IPS DF 19.7 (cell line): ENCODE data around the gene HMHB1.
"Not testable (repeated sequence)": the region's sequence is repeated elsewhere in the genome, so short reads cannot be mapped to it uniquely, and the experiment has no call there.

Source experiments
- DNase-seq: peaks from one replicate; pipeline ENCODE4 v3.0.0-alpha.2; 2013; ENCODE audit warnings: low read depth, low spot score

Gene HMHB1

DNA sequence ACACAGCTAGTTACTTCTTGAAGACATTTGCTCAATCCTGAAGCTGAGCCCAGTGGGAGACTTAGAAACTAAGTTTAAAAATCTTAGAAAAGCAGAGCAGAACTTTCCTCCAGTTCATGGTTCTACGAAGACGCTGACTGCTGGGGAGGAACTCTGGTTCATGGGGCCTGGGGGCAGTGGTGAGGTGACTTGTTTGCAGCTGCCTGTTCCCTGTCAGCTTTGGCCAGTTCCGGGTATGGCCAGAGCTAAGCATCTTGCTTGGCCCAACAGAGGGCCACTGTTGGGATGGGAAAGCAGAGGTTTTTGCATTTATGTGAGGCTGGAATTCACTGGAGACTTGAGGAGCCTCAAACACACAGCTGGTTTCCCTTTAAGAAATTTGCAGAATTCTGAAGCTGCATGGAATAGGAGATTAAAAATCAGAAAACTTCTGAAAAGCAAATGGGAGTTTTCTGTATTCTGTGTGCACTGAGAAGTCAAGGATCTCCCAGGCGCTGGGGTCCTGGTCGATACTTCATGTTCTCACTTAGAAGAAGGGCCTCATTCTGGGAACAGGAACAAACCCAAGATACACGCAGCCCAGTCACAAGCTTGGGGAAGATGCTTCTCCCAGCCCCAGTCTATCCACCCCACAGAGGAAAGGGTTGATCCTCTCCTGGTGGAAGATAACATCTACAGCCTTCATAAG lies 10.6 kb upstream of the HMHB1 start:
- no peak for DNase-seq

DNA sequence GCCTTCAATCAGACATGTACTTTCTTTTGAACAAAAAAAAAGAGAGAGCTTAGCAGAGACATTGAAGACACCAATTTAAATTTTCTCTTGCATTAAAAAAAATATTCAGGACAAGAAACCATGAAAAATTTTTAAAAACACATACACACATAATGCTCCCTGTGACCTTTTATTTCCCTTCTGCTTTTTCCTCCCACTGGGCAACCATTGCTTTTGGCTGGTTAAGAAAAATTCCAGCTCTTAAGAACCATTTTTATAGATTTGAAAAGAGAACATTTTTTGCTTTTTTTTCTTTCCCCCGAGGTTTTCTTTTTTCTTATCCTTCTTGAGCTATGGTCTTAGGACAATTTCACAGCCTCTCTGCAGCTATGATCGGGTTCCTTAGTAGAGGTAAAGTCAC lies 6.1 kb upstream of the HMHB1 start:
- DNase-seq, result no peak

DNA sequence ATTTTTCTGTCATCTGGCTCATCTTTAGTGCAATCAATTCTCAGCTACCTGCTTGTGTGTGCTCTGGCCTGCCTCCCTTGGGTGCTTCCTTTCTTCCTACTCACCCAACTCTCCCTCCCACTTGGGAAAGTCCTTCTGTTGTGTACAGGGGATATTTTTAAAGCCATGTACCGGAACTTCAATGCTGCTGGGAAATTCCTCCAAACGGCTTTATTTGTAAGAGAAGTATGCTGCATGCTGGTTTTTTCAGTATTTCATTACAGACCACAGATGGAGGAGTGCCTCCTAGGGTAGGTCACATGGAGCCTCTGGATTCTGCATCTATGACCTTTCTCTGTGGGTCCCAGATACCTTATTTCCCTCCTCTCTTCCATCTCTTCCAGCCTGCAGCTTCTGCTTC lies 5.4 kb upstream of the HMHB1 start:
- no peak for DNase-seq

DNA sequence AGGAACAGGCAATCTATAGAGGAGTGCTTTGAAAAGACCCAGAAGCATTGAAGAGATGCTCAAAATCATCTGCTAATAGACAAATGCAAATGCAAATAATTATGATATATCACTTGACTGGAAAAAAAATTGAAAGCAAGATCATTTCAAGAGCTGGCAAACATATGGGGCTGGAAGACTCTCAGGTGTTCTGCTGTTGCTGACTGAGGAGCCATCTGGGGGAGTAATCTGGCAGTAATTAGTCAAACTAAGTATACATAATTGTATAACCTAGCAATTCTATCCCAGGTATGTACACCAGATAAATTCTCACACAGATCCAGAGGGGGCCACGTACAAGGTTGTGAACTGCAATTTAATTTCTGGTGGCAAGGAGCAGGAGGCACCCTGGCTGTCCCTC lies 4.6 kb upstream of the HMHB1 start:
- no peak for DNase-seq

DNA sequence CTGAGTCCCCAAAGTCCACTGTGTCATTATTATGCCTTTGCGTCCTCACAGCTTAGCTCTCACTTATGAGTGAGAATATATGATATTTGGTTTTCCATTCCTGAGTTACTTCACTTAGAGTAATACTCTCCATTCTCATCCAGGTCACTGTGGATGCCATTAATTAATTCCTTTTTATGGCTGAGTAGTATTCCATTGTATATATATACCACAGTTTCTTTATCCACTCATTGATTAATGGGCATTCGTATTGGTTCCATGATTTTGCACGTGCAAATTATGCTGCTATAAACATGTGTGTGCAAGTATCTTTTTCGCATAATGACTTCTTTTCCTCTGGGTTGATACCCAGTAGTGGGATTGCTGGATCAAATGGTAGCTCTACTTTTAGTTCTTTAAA lies 4.4 kb downstream of the HMHB1 start:
- DNase-seq, result not testable (repeated sequence)

DNA sequence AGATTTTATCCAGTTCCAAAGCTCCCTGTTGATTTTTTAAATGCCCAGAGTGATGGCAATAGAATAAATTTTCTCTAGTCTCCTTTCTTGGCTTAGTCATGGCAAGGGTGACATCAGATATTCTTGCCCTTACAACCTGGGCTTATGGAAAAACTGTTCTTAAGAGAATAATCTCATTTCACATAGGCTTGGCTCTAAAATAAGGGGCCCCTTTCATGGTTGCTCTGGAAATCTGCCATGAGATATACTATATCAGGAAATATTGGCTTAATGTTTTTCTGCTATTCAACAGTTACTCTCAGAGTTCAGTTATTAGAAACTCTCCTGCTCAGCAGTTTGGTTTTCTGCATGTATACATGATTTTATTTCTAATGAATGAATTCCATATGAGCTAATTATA lies 7.8 kb downstream of the HMHB1 start:
- DNase-seq, result no peak

DNA sequence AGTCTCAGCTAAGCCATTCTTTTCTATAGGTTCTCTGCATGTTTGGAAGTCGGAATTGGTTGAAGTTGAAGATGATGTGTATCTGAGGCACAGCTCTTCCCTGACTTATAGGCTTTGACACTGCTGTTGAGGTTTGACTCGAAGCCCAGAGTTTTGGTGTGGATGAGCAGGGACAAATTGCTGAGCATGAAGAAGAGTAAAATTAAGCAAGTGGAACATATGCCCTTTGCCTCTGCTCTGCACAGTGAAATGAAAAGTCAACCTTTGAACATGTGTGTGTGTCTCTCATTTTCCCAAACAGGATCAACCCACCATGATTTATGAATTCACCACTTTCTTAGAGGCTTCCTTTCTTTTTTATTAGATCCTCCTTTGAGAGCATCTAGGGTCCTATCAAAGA lies 8.5 kb downstream of the HMHB1 start:
- no peak for DNase-seq

DNA sequence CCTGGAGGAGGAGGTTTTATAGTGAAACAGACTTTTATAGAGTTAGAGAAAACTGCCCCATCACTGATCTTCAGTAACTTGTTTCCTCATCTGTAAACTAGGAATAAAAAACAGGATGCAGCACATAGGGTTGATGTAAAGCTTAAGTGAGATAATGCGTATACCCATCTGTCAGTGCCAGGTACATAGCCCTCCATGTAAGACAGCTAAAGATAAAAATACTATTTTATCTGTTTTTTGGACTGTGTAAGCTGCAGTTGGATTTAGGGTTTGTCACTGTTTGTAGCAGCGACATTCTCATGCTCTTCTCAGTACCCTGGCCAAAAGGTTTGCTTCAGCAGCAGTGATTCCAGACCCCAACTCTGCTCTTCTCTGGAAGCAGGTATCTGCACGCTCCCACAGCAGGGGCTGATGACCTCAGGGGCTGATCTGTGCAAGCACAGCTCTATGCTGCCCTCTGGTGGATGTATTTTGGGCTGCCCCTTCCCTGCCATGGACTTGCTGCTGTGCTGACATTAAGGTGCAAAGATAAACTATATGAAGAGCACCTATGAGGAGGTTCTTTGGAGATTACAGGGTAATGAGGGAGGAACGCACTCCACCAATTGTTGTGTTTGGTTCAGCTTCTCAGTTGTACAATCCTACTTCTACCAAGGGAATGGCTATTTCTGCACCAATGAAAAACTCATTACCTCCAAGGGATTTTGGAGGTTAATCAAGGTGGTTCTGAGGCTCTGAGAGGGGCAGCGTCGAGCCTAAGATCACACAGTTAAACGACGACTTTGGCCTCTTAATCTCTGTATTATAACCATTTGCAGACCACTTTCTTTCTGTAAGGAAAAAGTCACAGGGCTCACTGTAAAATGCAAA lies 13.1 kb downstream of the HMHB1 start:
- DNase-seq, result peak; percentile 9

DNA sequence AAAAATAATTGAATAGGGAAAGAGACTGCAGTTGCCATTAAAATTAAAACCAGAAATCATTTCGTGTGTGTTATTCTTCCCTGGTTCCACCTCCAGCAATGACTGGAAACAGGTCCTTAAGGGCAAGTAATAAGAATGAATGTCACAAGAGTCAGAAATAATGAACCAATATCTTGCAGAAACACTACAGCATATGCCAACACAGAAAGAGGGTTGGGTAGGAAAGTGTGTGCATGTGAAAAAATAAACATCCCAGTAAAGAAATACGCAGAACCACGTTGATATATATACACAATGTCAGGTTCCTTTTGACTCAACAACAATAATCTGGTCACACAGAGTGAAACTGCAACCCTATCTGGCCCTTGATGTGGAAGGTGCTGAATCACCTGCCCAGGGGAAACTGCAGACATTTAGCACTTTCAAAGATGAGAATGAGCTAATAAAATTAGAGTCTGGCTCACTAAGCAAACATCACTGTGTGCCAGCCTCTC lies 15.0 kb downstream of the HMHB1 start:
- no peak for DNase-seq

DNA sequence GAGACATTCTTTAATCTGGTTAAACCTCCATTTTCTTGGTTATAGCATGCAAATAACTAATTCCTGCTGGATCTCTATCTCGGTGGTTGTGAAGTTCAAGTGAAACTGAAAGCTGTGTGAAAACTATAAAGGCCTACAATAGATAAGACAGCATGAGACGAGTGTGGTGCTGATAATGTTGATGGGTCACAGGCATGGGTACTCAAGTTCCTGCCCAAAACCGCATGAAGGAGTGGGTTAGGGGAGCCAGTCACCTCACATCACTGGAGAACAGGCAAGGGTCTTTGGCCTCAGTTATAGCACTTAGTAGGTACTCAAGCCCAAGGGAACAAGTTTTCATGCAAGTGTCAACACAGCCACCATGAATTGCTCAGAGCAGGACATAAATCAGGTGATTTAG lies 16.7 kb downstream of the HMHB1 start:
- DNase-seq, result no peak

DNA sequence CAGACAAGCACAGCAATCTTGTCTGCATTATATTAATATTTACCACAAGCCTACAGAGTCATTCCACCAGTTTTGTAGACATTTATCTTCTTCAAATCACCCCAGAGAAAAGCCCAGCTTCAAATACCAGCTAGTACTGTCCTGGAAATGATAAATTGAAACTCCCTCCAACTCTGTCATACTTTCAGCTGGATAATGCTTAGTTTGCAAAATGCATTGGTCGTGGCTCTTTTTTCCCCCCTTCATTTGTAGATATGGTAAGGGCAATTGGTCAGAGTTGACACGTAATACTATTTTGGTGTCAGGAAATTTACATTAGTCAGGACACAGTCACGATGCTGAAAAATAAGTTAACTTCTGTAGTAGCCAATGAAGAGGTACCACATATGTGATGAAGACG lies 21.2 kb downstream of the HMHB1 start:
- no peak for DNase-seq

DNA sequence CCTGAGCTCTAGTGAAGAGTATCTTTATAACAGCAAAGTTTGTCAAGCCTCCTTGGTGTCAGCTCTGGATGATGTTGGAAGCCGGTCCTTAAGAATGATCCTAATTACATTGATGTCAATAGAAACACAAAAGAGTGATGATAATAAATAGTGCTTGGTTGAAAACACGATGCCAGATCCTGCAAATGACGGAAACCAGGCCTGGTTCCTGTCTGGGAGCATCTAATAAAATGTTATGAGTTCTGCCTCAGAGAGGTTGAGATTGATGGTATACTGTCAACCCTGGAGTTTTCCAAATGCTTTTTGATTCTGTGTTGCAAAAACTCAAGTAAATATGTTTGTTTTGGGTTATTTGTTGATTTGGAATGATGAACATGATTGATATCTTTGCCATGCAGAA lies 23.3 kb downstream of the HMHB1 start:
- DNase-seq, result no peak

DNA sequence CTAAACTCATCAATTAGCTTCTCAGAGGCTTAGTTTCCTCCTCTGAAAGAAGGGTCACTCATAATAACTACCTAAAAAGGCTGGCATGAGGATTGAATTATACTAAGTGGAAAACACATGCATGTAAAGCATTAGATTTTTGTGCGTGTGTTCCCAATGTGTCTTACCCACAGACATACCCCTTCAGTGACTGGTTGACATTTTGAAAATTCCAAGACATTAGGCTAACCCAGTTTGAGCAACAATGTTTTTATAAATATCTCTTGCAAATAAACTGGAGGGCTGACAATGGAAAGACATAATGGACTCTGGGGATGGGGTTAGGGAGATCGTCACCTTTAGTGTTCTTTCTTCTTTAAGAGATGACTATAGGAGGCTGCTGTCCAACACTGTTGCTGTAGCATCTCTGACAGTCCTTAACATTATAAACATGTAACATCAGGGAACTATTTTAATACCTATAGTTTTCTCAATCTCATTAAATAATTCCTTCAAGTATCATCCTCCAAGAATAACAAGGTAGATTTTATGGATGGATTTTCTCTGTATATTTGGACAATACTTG lies 24.3 kb downstream of the HMHB1 start:
- no peak for DNase-seq

DNA sequence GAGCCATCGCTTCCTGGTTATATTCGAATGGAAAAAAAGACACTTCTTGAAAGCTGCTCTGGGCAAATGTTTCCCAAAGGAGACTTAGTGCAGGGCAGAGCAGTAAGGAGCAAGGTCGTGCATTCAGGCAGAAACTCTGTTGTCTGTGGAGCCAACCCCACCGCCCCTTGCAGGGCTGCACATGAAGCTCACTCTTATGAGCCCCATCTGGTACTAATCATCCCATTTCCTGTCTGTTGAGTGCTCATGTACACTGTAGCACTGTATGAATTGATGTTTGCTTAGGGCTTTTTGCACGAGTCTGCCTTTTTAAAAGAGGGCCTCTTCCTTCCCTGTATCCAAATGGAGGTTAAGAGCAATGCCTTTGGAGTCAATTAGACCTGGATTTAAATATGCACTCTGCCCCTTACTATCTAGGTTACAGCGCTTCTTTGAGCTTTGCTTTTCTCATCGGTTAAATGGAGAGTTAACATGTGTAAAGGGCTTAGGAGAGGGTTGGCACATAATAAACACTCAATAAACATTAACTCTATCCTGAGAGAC lies 25.4 kb downstream of the HMHB1 start:
- no peak for DNase-seq

DNA sequence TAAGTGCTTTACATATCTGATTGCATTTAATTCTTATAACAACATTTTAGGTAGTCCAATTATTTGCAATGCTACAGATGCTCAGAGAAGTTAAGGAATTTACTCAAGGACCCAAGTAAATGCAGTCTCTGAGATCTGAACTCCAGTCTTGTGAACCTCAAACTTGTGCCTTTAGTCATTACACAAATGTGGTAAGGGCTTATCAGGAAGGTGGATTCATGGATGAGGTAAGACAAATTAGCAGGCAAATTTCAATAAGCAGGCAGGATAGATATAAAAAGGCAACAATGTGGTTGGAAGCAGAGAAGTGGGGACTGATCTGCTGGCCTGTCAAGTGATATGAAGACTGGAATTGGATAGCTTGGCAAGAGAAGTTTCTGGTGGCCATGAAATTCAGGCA lies 29.5 kb downstream of the HMHB1 start:
- DNase-seq, result no peak

DNA sequence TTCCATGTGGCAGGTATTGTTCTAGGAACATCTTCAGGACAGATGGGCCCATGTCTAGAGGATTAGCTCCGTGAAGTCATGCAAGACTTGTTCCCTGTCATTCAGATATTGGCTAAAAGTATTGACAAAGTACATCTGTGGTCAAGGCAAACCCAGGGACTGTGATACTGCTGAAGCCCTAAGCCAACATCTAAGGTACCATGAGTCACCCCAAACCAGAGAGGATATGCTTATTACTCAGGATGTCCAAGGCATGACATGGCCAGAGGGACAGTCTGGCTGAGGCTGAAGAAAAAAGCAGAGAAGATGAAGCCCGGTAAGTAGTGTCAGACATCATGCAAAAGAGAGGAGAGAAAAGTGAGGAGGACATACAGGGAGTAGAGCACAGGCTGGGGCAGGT lies 31.0 kb downstream of the HMHB1 start:
- DNase-seq, result no peak

DNA sequence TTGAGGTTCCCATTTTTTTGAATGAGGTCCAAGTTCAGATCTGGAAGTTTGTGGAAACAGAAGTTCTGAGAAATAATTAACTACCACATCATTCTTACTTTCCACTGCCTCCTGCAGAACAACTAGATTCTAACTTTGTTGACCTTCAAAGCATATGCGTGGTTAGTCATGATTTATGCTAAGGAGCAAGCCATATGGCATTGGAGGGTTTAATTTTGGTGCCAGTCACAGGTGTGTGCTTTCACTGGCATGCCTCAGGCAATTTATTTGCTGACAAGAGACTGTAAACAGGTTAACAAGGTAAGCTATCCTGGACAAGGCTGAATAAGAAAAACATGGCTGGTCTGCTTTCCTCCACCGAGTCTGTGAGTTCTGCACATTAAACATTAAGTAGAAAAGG lies 31.5 kb downstream of the HMHB1 start:
- no peak for DNase-seq

DNA sequence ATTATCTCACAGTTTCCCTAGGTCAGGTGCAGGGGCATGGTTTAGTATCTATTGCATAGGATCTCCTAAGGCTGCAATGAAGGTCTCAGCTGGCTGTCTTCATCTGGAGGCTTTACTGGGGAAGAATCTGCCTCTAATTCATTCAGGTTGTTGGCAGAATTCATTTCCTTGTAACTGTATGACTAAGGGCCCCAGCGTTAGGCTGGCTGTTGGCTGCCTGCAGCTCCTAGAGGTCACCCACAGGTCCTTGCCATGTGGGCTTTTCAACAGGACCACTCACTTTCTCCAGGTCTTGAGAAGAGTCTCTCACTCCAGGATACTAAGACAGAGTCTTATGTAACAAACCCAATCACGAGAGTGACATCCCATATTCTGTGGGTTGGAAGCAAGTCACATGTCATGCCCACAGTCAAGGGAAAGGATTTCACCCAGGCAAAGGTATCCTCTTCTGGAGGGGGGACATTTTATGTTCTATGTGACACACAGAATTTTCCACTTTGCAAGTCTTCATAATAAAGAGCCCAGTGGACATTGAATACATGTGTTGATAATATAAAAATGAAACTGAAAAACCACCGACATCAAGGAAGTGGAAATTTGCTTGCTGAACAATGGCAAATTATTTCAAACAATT lies 38.2 kb downstream of the HMHB1 start:
- DNase-seq, result no peak

DNA sequence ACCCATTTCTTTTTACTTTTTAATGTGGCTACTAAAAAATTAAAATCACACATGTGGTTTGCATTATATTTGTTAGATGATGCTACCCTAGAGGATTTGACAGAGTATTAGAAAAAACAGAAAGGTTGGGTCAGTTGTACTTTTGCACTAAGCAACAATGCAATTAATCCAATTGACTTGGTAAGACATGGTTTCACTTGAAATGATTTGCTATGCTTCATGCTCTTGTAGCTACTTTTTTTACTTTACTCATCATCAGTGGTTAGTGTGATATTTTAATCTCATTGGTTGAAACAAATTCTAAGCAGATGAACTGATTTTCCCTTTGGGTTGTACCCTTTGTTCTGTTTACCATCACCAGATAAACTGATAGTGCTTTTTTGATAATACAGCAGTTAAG lies 39.4 kb downstream of the HMHB1 start:
- no peak for DNase-seq

DNA sequence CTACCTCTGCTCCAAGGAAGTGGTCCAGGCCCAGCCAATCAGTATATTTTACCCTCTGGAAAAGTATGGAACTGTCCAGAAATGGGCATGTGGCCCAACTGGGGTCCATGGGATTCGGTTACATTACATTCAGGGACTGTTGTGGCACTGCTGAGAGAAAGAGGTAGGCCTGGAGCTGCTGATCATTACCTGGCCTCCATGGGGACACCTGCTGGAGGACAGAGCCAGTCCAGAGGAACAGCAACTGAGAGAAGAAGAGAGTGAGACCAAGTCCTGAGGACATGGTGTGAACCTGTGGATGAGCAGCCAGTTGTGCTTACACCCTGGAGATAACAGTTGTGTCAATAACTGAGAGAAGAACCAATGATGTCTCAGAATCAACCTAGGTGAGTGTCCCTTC lies 48.2 kb downstream of the HMHB1 start:
- DNase-seq, result no peak

DNA sequence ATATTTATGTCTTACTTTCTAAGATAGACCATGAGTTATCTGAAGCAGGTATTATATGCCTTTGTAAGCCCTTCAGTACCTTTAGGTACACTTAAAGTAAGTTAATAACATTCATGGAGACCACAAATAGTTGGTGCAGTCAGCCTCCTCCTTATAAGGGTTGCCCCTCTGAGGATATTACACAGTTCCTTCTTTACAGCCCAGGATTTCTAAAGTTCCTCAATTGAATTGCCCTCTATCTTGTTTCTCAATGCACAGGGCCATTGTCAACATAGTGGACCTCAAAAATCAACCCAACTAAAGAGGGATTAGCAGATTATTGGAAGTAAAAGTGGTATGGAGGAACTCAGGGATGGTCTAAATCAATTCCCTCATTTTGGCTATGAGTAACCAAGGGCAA lies 50.3 kb downstream of the HMHB1 start:
- DNase-seq, result no peak

DNA sequence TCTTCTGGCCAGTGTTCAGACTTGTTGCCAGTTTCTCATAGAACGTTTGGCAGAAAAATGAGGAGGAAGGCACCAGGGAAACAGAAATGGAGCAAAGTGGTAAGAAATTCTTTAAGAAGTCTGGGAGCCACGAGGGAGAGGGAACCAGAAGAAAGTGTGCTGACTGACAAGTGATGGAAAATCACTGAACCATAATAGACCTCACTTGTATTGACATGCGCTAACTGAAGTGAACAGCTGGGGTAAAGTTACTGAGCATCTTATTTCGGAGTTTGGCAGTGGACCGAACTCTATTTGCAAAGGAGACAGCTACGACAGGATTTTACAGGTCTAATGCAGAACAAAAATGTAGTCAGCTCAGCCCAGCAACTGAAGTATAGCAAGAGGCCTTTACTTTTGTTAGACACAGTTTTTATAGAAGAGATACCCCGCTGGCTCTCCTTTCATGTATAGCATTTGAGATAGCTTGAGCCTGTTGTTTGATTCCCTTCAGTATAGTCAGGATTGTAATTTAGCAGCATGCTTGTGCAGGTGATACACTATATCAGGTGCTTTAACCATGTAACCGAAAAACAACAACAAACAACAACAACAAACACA lies 53.6 kb downstream of the HMHB1 start:
- DNase-seq, result no peak
